WTC11 (cell line): Measurements from ENCODE around the gene CADM4. TPM values are rescaled to one million over a fixed set of nuclear protein-coding genes. Genes with fewer than 3 reads are reported as not detected.

ENCODE experiments used
- ATAC-seq: fragments of 200-7000 bp; cut with Tn5 transposase; 2 replicates; pipeline ENCODE4 v1.10.0; 2021; ENCODE audit warnings: mild to moderate bottlenecking, moderate library complexity
- CTCF ChIA-PET: fragments of 300-600 bp; sonication (Branson Sonifier 250); formaldehyde crosslinking; loops from one replicate; lab custom pipeline; 2021; ENCODE audit warnings: antibody characterized with exemption; lab: Charles Lee
- POLR2A ChIA-PET: fragments of 350-600 bp; sonication (Branson Sonifier 250); formaldehyde crosslinking; loops from one replicate; lab custom pipeline; 2021; ENCODE audit warnings: antibody characterized with exemption; lab: Charles Lee
- DNase-seq: peaks from one replicate; pipeline ENCODE4 v3.0.0; 2021; ENCODE audit warnings: low spot score
- H3K27ac Mint-ChIP-seq: 2 replicates; pipeline ENCODE4 v1.8.0; 2021; ENCODE audit warnings: mixed read lengths
- H3K27me3 Mint-ChIP-seq: 2 replicates; pipeline ENCODE4 v1.8.0; 2021; ENCODE audit warnings: low read depth, mild to moderate bottlenecking, moderate library complexity, mixed read lengths
- H3K36me3 Mint-ChIP-seq: 2 replicates; pipeline ENCODE4 v1.8.0; 2021; ENCODE audit warnings: mixed read lengths
- H3K4me1 Mint-ChIP-seq: 2 replicates; pipeline ENCODE4 v1.8.0; 2022; ENCODE audit warnings: mixed read lengths
- H3K4me3 Mint-ChIP-seq: 2 replicates; pipeline ENCODE4 v1.8.0; 2021; ENCODE audit warnings: mild to moderate bottlenecking, moderate library complexity, mixed read lengths
- H3K9me3 Mint-ChIP-seq: 2 replicates; pipeline ENCODE4 v1.8.0; 2021; ENCODE audit warnings: mixed read lengths
- ARID4B ChIP-seq: sonication (generic); formaldehyde crosslinking; IDR thresholded peaks from 2 replicates; pipeline ENCODE4 v1.8.0; 2023; ENCODE audit warnings: missing genetic modification reagents, mild to moderate bottlenecking, borderline replicate concordance
- CREM ChIP-seq: sonication (generic); formaldehyde crosslinking; IDR thresholded peaks from 2 replicates; pipeline ENCODE4 v1.8.1; 2022; ENCODE audit warnings: mild to moderate bottlenecking, missing genetic modification reagents, moderate library complexity
- E2F4 ChIP-seq: sonication (generic); formaldehyde crosslinking; IDR thresholded peaks from 2 replicates; pipeline ENCODE4 v1.8.1; 2022; ENCODE audit warnings: low read depth, mild to moderate bottlenecking, moderate library complexity, missing genetic modification reagents, borderline replicate concordance
- EMX1 ChIP-seq: fragments of 250-450 bp; sonication (Bioruptor Pico); IDR thresholded peaks from 2 replicates; pipeline ENCODE4 v1.8.0; 2021; ENCODE audit warnings: mild to moderate bottlenecking
- ESRRA ChIP-seq: sonication (generic); formaldehyde crosslinking; IDR thresholded peaks from 2 replicates; pipeline ENCODE4 v1.8.1; 2022; ENCODE audit warnings: mild to moderate bottlenecking, missing genetic modification reagents, borderline replicate concordance
- GTF2I ChIP-seq: fragments of 250-450 bp; sonication (Bioruptor Pico); conservative IDR thresholded peaks from 2 replicates; pipeline ENCODE4 v1.4.0; 2021; ENCODE audit warnings: mild to moderate bottlenecking
- HMGA2 ChIP-seq: fragments of 250-450 bp; sonication (Bioruptor Pico); IDR thresholded peaks from 2 replicates; pipeline ENCODE4 v1.4.0; 2021; ENCODE audit warnings: mild to moderate bottlenecking, moderate library complexity
- NFATC4 ChIP-seq: fragments of 250-450 bp; sonication (Bioruptor Pico); IDR thresholded peaks from 2 replicates; pipeline ENCODE4 v1.9.0; 2021; ENCODE audit warnings: mild to moderate bottlenecking
- NR3C1 ChIP-seq: sonication (generic); formaldehyde crosslinking; conservative IDR thresholded peaks from 2 replicates; pipeline ENCODE4 v1.8.1; 2023; ENCODE audit warnings: low read depth, mild to moderate bottlenecking, missing genetic modification reagents
- PRRX2 ChIP-seq: fragments of 250-450 bp; sonication (Bioruptor Pico); IDR thresholded peaks from 2 replicates; pipeline ENCODE4 v1.8.0; 2021; ENCODE audit warnings: mild to moderate bottlenecking
- SMAD4 ChIP-seq: sonication (generic); formaldehyde crosslinking; IDR thresholded peaks from 2 replicates; pipeline ENCODE4 v1.8.0; 2022; ENCODE audit warnings: mild to moderate bottlenecking, missing genetic modification reagents
- USF2 ChIP-seq: sonication (generic); formaldehyde crosslinking; IDR thresholded peaks from 2 replicates; pipeline ENCODE4 v1.8.1; 2023; ENCODE audit warnings: mild to moderate bottlenecking, missing genetic modification reagents, moderate library complexity
- ZNF121 ChIP-seq: sonication (generic); formaldehyde crosslinking; IDR thresholded peaks from 2 replicates; pipeline ENCODE4 v1.8.0; 2023; ENCODE audit warnings: missing genetic modification reagents
- ZNF138 ChIP-seq: sonication (generic); formaldehyde crosslinking; conservative IDR thresholded peaks from 2 replicates; pipeline ENCODE4 v1.8.1; 2022; ENCODE audit warnings: mild to moderate bottlenecking, moderate library complexity, missing genetic modification reagents
- ZNF219 ChIP-seq: sonication (generic); formaldehyde crosslinking; IDR thresholded peaks from 2 replicates; pipeline ENCODE4 v1.8.0; 2023; ENCODE audit warnings: missing genetic modification reagents, mild to moderate bottlenecking, borderline replicate concordance
- ZNF396 ChIP-seq: fragments of 250-450 bp; sonication (Bioruptor Pico); IDR thresholded peaks from 2 replicates; pipeline ENCODE4 v1.8.0; 2021; ENCODE audit warnings: mild to moderate bottlenecking, moderate library complexity, borderline replicate concordance
- ZNF423 ChIP-seq: fragments of 250-450 bp; sonication (Bioruptor Pico); IDR thresholded peaks from 2 replicates; pipeline ENCODE4 v2.1.2; 2022; ENCODE audit warnings: mild to moderate bottlenecking, moderate library complexity
- total RNA-seq: library from RNA; stranded (reverse); gene quantifications from 3 replicates; pipeline ENCODE4 v1.2.3, GENCODE V29; 2021
- TF ChIP-seq, protein P1 (sequence below): fragments of 200-600 bp; IDR thresholded peaks from 2 replicates; pipeline ENCODE4 v1.8.0; 2022; ENCODE audit warnings: antibody characterized with exemption
- TF ChIP-seq, protein P2 (sequence below): sonication (generic); formaldehyde crosslinking; IDR thresholded peaks from 2 replicates; pipeline ENCODE4 v1.8.1; 2023; ENCODE audit warnings: mild to moderate bottlenecking, missing genetic modification reagents, moderate library complexity
- TF ChIP-seq, protein P3 (sequence below): sonication (generic); formaldehyde crosslinking; IDR thresholded peaks from 2 replicates; pipeline ENCODE4 v1.8.1; 2022; ENCODE audit warnings: mild to moderate bottlenecking, missing genetic modification reagents, moderate library complexity, borderline replicate concordance

Gene CADM4
- total RNA-seq, 1 experiment from 2014 or later = 13.3 TPM

DNA sequence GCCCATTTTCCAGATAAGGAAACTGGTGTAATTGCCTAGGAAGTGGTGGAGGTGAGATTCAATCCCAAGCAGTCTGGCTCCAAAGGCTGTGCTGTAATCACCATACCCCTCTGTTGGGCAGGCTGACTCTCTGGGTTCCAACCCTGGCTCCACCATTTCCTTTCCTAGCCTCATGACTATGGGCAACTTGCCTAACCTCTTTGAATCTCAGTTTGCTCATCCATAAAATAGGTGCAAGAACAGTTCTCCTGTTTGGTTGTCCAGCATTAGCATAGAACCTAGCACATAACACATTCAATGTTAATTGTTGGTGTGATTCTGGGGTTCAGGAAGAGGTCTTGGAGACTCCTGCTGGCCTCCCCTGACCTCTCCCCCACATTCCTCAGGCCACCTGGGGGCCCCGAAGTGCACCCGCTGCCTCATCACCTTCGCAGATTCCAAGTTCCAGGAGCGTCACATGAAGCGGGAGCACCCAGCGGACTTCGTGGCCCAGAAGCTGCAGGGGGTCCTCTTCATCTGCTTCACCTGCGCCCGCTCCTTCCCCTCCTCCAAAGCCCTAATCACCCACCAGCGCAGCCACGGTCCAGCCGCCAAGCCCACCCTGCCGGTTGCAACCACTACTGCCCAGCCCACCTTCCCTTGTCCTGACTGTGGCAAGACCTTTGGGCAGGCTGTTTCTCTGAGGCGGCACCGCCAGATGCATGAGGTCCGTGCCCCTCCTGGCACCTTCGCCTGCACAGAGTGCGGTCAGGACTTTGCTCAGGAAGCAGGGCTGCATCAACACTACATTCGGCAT, 41.0 kb downstream of the CADM4 start:
- Mint-ChIP-seq H3K27me3 (no peaks in the 10 kb centered on the region), H3K4me3 (peak overlapping the region; percentile 99; the same call in 1 of the 2 replicates), H3K4me1 (peaks cover 17% of the 10 kb centered on the region), H3K27ac (no peak overlapping the region), H3K36me3 (peaks cover 2% of the 10 kb centered on the region), H3K9me3 (no peaks in the 10 kb centered on the region)
- DNase-seq = no peak
- TF ChIP-seq ZNF219 (CRISPR knock-in tag) = no peak
- TF ChIP-seq ZNF423 (CRISPR knock-in tag) = no peak
- no peak for TF ChIP-seq GTF2I (CRISPR knock-in tag)
- no peak for TF ChIP-seq NR3C1 (CRISPR knock-in tag)
- TF ChIP-seq USF2 (CRISPR knock-in tag) = no peak
- TF ChIP-seq NFATC4 (CRISPR knock-in tag) = no peak
- TF ChIP-seq ZNF121 (CRISPR knock-in tag) = no peak
- TF ChIP-seq HMGA2 = no peak
- no peak for TF ChIP-seq CREM (CRISPR knock-in tag)
- CTCF ChIA-PET = interaction anchor here (1.2 to 6.9 kb wide), 2 partner anchors 64 kb away, joined by 4 to 140 read pairs; partner anchors contain the start of gene ZNF575
- ATAC-seq = no peak
- POLR2A ChIA-PET = no interaction called here

DNA sequence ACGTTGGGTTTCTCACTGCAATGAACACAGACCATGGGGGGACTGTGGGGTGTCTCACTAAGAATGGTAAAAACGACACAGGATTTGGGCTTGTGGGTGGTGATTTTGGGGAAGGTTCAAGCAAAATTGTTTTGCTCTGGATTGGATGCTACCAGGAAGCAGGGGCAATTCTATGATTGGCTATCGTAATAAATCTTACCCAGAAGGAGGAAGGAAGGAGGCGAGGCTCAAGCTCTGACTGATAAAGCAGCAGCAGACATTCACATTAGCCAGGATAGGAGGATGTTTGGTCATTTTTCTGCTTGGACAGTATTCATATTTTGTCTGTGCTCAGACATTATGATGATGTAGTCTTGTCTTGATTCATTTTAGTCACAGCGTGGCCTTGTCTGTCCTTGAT, 41.8 kb downstream of the CADM4 start:
- POLR2A ChIA-PET = no interaction called here

More for the DNA sequence above, 41.8 kb downstream of the CADM4 start:
- Mint-ChIP-seq H3K4me1 (peaks cover 17% of the 10 kb centered on the region), H3K9me3 (no peaks in the 10 kb centered on the region), H3K27me3 (no peaks in the 10 kb centered on the region), H3K4me3 (peak overlapping the region; percentile 99), H3K36me3 (peaks cover 7% of the 10 kb centered on the region), H3K27ac (no peak overlapping the region)
- ATAC-seq (no peak), DNase-seq (no peak)
- no peak for TF ChIP-seq HMGA2
- no peak for TF ChIP-seq SMAD4
- TF ChIP-seq ESRRA (CRISPR knock-in tag) = no peak
- TF ChIP-seq, protein P1, sequence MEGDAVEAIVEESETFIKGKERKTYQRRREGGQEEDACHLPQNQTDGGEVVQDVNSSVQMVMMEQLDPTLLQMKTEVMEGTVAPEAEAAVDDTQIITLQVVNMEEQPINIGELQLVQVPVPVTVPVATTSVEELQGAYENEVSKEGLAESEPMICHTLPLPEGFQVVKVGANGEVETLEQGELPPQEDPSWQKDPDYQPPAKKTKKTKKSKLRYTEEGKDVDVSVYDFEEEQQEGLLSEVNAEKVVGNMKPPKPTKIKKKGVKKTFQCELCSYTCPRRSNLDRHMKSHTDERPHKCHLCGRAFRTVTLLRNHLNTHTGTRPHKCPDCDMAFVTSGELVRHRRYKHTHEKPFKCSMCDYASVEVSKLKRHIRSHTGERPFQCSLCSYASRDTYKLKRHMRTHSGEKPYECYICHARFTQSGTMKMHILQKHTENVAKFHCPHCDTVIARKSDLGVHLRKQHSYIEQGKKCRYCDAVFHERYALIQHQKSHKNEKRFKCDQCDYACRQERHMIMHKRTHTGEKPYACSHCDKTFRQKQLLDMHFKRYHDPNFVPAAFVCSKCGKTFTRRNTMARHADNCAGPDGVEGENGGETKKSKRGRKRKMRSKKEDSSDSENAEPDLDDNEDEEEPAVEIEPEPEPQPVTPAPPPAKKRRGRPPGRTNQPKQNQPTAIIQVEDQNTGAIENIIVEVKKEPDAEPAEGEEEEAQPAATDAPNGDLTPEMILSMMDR = no peak
- no peak for TF ChIP-seq ZNF396 (CRISPR knock-in tag)
- no peak for TF ChIP-seq ZNF138 (CRISPR knock-in tag)
- TF ChIP-seq EMX1 (CRISPR knock-in tag) = no peak
- TF ChIP-seq, protein P2, sequence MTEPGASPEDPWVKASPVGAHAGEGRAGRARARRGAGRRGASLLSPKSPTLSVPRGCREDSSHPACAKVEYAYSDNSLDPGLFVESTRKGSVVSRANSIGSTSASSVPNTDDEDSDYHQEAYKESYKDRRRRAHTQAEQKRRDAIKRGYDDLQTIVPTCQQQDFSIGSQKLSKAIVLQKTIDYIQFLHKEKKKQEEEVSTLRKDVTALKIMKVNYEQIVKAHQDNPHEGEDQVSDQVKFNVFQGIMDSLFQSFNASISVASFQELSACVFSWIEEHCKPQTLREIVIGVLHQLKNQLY (CRISPR knock-in tag) = no peak
- no peak for TF ChIP-seq E2F4 (CRISPR knock-in tag)
- TF ChIP-seq, protein P3, sequence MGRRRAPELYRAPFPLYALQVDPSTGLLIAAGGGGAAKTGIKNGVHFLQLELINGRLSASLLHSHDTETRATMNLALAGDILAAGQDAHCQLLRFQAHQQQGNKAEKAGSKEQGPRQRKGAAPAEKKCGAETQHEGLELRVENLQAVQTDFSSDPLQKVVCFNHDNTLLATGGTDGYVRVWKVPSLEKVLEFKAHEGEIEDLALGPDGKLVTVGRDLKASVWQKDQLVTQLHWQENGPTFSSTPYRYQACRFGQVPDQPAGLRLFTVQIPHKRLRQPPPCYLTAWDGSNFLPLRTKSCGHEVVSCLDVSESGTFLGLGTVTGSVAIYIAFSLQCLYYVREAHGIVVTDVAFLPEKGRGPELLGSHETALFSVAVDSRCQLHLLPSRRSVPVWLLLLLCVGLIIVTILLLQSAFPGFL (CRISPR knock-in tag) = no peak
- no peak for TF ChIP-seq PRRX2 (CRISPR knock-in tag)
- no peak for TF ChIP-seq ARID4B (CRISPR knock-in tag)
- CTCF ChIA-PET = interaction anchor here (6.9 kb wide), 1 partner anchor 63 kb away, joined by 140 read pairs; the partner anchor contains the start of gene ZNF575
